HCT116 (cell line): ENCODE data around the gene DPH6. TPM values are rescaled to one million over a fixed set of nuclear protein-coding genes. Genes with fewer than 3 reads are reported as not detected.

Experiments used
- ATAC-seq: fragments of 200-7000 bp; cut with Tn5 transposase; 2 replicates; pipeline ENCODE4 v1.9.1; 2020; ENCODE audit warnings: mild to moderate bottlenecking, moderate library complexity
- BruUV-seq: library from RNA; stranded (reverse); fragments of 400-500 nt; replicated peaks from 2 replicates; lab custom pipeline; 2021; lab: Mats Ljungman, UMichigan
- CTCF ChIA-PET: fragments of 300-600 bp; sonication (Branson Sonifier 250); formaldehyde crosslinking; loops from one replicate; lab custom pipeline; 2021; ENCODE audit warnings: antibody characterized with exemption; lab: Charles Lee
- POLR2A ChIA-PET: fragments of 300-600, 350-600 bp; sonication (Branson Sonifier 250); formaldehyde crosslinking; loops from one replicate; lab custom pipeline; 2021; ENCODE audit warnings: antibody characterized with exemption; lab: Charles Lee
- RAD21 ChIA-PET, 2 experiments: fragments of 300-600 bp; sonication (Branson Sonifier 250); formaldehyde crosslinking; loops; one replicate each; lab custom pipeline; 2023; ENCODE audit warnings: low total read pairs in 2 of 2; ENCODE audit not compliant: uncharacterized antibody in 2 of 2, unreplicated experiment in 2 of 2, low non-redundant PET in 1 of 2; lab: Charles Lee
- DNase-seq: peaks from one replicate; pipeline ENCODE4 v3.0.0-alpha.2; 2010; ENCODE audit warnings: low read depth, low spot score
- H2AFZ ChIP-seq: fragments of 200-600 bp; shearing (Covaris generic), sonication (generic); 2 replicates; pipeline ENCODE4 v1.6.1; 2017; ENCODE audit warnings: low read depth, mixed run types, mixed read lengths, antibody characterized with exemption, low read length; ENCODE audit not compliant: poor library complexity, severe bottlenecking
- H3K27ac ChIP-seq: 2 replicates; pipeline ENCODE4 v1.5.1; 2012; ENCODE audit warnings: low read depth, low read length
- H3K27me3 ChIP-seq: fragments of 200-600 bp; sonication (generic); 2 replicates; pipeline ENCODE4 v1.6.1; 2016; ENCODE audit warnings: mixed run types, low read length, mixed read lengths; ENCODE audit not compliant: insufficient read depth
- H3K36me3 ChIP-seq, 2 experiments: fragments of 200-500 bp in 1 of 2; fragments of 200-600 bp in 1 of 2; sonication (Bioruptor generic) in 1 of 2; sonication (generic) in 1 of 2; 2 replicates each; pipeline versions ENCODE4 v1.5.1 to v1.6.1; 2014 to 2016; ENCODE audit warnings: low read length in 2 of 2, inconsistent platforms in 1 of 2, mixed read lengths in 1 of 2, mixed run types in 1 of 2; ENCODE audit not compliant: insufficient read depth in 2 of 2, control insufficient read depth in 1 of 2
- H3K4me1 ChIP-seq, 2 experiments: fragments of 200-600 bp in 1 of 2; sonication (generic) in 1 of 2; 2 replicates each; pipeline versions ENCODE4 v1.5.1 to v1.6.1; 2012 to 2017; ENCODE audit warnings: low read length in 2 of 2, inconsistent platforms in 1 of 2, mild to moderate bottlenecking in 1 of 2, mixed read lengths in 1 of 2, mixed run types in 1 of 2, moderate library complexity in 1 of 2; ENCODE audit not compliant: insufficient read depth in 2 of 2, control insufficient read depth in 1 of 2
- H3K4me2 ChIP-seq: fragments of 200-600 bp; sonication (generic); 2 replicates; pipeline ENCODE4 v1.6.1; 2017; ENCODE audit warnings: mixed run types, low read length, mixed read lengths
- H3K4me3 ChIP-seq, 2 experiments: fragments of 200-600 bp in 1 of 2; sonication (generic) in 1 of 2; replicated peaks in 1 of 2; 2 replicates each; pipeline ENCODE4 v1.5.1; 2011 to 2016; ENCODE audit warnings: low read length in 2 of 2, control low read depth in 1 of 2, low read depth in 1 of 2, mild to moderate bottlenecking in 1 of 2, mixed read lengths in 1 of 2, mixed run types in 1 of 2
- H3K79me2 ChIP-seq: fragments of 200-600 bp; sonication (generic); 2 replicates; pipeline ENCODE4 v1.6.1; 2017; ENCODE audit warnings: mild to moderate bottlenecking, mixed run types, low read length, moderate library complexity, mixed read lengths; ENCODE audit not compliant: insufficient read depth
- H3K9ac ChIP-seq: fragments of 200-600 bp; sonication (generic); 2 replicates; pipeline ENCODE4 v1.6.1; 2016; ENCODE audit warnings: low read length, mixed read lengths
- H3K9me2 ChIP-seq: fragments of 200-600 bp; sonication (generic), shearing (Covaris generic); 2 replicates; pipeline ENCODE4 v1.6.1; 2017; ENCODE audit warnings: mixed run types, mild to moderate bottlenecking, moderate library complexity; ENCODE audit not compliant: insufficient read depth
- H3K9me3 ChIP-seq, 2 experiments: fragments of 200-500 bp in 1 of 2; fragments of 200-600 bp in 1 of 2; sonication (Bioruptor generic) in 1 of 2; sonication (generic) in 1 of 2; 2 replicates each; pipeline ENCODE4 v1.6.1; 2014 to 2017; ENCODE audit warnings: low read length in 2 of 2, mixed read lengths in 2 of 2, inconsistent platforms in 1 of 2, low read depth in 1 of 2, mild to moderate bottlenecking in 1 of 2, mixed run types in 1 of 2, moderate library complexity in 1 of 2; ENCODE audit not compliant: control insufficient read depth in 1 of 2, insufficient read depth in 1 of 2
- H4K20me1 ChIP-seq: fragments of 200-600 bp; sonication (generic), shearing (Covaris generic); 2 replicates; pipeline ENCODE4 v1.6.1; 2017; ENCODE audit warnings: mixed run types, mild to moderate bottlenecking, moderate library complexity; ENCODE audit not compliant: insufficient read depth
- CBX3 ChIP-seq: IDR thresholded peaks from 2 replicates; pipeline ENCODE4 v1.6.1; 2012; ENCODE audit warnings: low read depth
- ELF1 ChIP-seq: IDR thresholded peaks from 2 replicates; pipeline ENCODE4 v1.6.1; 2012; ENCODE audit warnings: low read depth, borderline replicate concordance
- EZH2phosphoT487 ChIP-seq: fragments of 200-600 bp; IDR thresholded peaks from 2 replicates; pipeline ENCODE4 v1.6.1; 2018; ENCODE audit warnings: antibody characterized with exemption, borderline replicate concordance
- POLR2AphosphoS5 ChIP-seq: IDR thresholded peaks from 2 replicates; pipeline ENCODE4 v1.6.1; 2011; ENCODE audit warnings: mild to moderate bottlenecking, low read depth, low read length, moderate library complexity
- SP1 ChIP-seq: IDR thresholded peaks from 2 replicates; pipeline ENCODE4 v1.6.1; 2012; ENCODE audit warnings: low read depth
- SRF ChIP-seq: IDR thresholded peaks from 2 replicates; pipeline ENCODE4 v1.6.1; 2012; ENCODE audit warnings: low read depth
- YY1 ChIP-seq: IDR thresholded peaks from 2 replicates; pipeline ENCODE4 v1.6.1; 2011; ENCODE audit warnings: low read length, low read depth, moderate library complexity, mild to moderate bottlenecking; ENCODE audit not compliant: insufficient replicate concordance; ENCODE audit errors: extremely low read depth
- ZBTB33 ChIP-seq: IDR thresholded peaks from 2 replicates; pipeline ENCODE4 v1.6.1; 2011; ENCODE audit warnings: mild to moderate bottlenecking, low read length, moderate library complexity; ENCODE audit not compliant: insufficient replicate concordance; ENCODE audit errors: extremely low read depth
- ZFX ChIP-seq: fragments of 450-650 bp; IDR thresholded peaks from 2 replicates; pipeline ENCODE4 v1.6.1; 2017
- intact Hi-C: fragments of 100-400 bp; cut with micrococcal nuclease; formaldehyde crosslinking; loops from 2 replicates; pipeline ENCODE4 v1.10.0; 2022
- total RNA-seq: library from RNA; stranded (reverse); gene quantifications from one replicate; pipeline ENCODE4 v1.2.1, GENCODE V29; 2021; ENCODE audit not compliant: unreplicated experiment
- TF ChIP-seq, protein P1 (sequence below): IDR thresholded peaks from 2 replicates; pipeline ENCODE4 v1.6.1; 2012

The DPH6 gene
- total RNA-seq, 1 experiment from 2014 or later = 18.2 TPM

GRCh38 chr15:35540021-35540420, 5.9 kb downstream of the DPH6 start:
- no peak overlapping the region for H3K4me2 ChIP-seq
- H3K9ac ChIP-seq = no peak overlapping the region
- intact Hi-C loops = no loop called here
- BruUV-seq = no TSS peak
- H3K27me3 ChIP-seq = no peaks in the 10 kb centered on the region
- H3K27ac ChIP-seq = no peak overlapping the region
- ATAC-seq (no peak), DNase-seq (no peak)
- no peaks in the 10 kb centered on the region for H3K9me2 ChIP-seq
- H3K79me2 ChIP-seq = peaks cover 11% of the 10 kb centered on the region; the same call in 1 of the 2 replicates
- H2AFZ ChIP-seq = no peak overlapping the region
- CTCF ChIA-PET = no interaction called here
- no peak overlapping the region for H3K4me3 ChIP-seq
- peaks cover 3 to 5% of the 10 kb centered on the region in 2 experiments; a peak in 1 of 4 replicates for H3K36me3 ChIP-seq
- H3K9me3 ChIP-seq = no peaks in the 10 kb centered on the region
- TF ChIP-seq, protein P1, sequence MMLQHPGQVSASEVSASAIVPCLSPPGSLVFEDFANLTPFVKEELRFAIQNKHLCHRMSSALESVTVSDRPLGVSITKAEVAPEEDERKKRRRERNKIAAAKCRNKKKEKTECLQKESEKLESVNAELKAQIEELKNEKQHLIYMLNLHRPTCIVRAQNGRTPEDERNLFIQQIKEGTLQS = no peak
- TF ChIP-seq SRF (no peak), CBX3 (no peak), POLR2AphosphoS5 (no peak), YY1 (no peak), SP1 (no peak), ELF1 (no peak), ZFX (no peak), EZH2phosphoT487 (no peak), ZBTB33 (no peak)
- POLR2A ChIA-PET = no interaction called here
- RAD21 ChIA-PET = no interaction called here
- no peaks in the 10 kb centered on the region for H4K20me1 ChIP-seq
- H3K4me1 ChIP-seq = peaks cover 5 to 6% of the 10 kb centered on the region in 2 experiments
